HUES48 (cell line): ENCODE data around the gene SKIC8.

Source experiments
- H3K27ac ChIP-seq: one replicate; pipeline ENCODE4 v1.7.0; 2013; ENCODE audit warnings: low read depth, low read length, inconsistent platforms
- H3K27me3 ChIP-seq: 2 replicates; pipeline ENCODE4 v1.6.1; 2013; ENCODE audit warnings: mild to moderate bottlenecking, low read length; ENCODE audit not compliant: control insufficient read depth, insufficient read depth
- H3K36me3 ChIP-seq: 2 replicates; pipeline ENCODE4 v1.6.1; 2013; ENCODE audit warnings: low read length; ENCODE audit not compliant: control insufficient read depth, insufficient read depth
- H3K4me1 ChIP-seq: 2 replicates; pipeline ENCODE4 v1.6.1; 2013; ENCODE audit warnings: mild to moderate bottlenecking, low read length; ENCODE audit not compliant: control insufficient read depth, insufficient read depth
- H3K4me3 ChIP-seq: 2 replicates; pipeline ENCODE4 v1.5.1; 2013; ENCODE audit warnings: mild to moderate bottlenecking, low read depth, low read length
- H3K9ac ChIP-seq: 2 replicates; pipeline ENCODE4 v1.6.1; 2013; ENCODE audit warnings: mild to moderate bottlenecking, low read depth, low read length, moderate library complexity
- H3K9me3 ChIP-seq: 2 replicates; pipeline ENCODE4 v1.6.1; 2013; ENCODE audit warnings: low read length; ENCODE audit not compliant: control insufficient read depth, insufficient read depth

Gene SKIC8

DNA sequence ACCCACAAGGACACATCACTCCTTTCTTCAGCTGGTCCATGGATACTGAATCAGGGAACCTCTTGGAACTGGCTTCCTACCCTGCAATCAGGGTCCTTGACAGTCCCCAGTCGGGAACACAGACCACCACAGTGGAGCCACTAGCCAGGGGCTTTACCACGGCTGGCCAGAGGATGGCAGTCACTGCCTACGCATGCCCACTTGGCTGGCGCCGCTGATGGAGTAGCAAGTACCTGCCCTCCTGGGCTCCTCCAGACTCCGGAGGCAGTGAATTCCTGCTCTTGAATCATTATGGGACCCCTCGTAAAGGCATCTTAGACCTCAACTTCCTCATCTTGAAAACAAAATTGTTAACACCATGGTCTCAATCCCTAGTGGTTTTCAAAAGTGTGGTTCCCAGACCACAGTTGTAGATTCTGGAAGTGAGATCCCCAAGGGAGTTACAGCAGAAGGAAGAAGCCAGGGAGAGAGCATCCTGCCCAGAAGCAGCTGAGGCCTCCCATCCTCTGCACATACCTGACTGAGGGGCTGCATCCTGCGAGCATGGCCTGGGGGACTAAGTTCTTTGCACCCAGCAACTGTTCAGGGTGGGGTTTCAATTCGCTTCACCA, 9.1 kb upstream of the SKIC8 start:
- no peak overlapping the region for H3K4me3 ChIP-seq
- no peaks in the 10 kb centered on the region for H3K36me3 ChIP-seq
- H3K27me3 ChIP-seq: no peaks in the 10 kb centered on the region
- H3K9me3 ChIP-seq: no peaks in the 10 kb centered on the region
- no peak overlapping the region for H3K9ac ChIP-seq
- H3K4me1 ChIP-seq: peaks cover 12% of the 10 kb centered on the region
- H3K27ac ChIP-seq: no peak overlapping the region

DNA sequence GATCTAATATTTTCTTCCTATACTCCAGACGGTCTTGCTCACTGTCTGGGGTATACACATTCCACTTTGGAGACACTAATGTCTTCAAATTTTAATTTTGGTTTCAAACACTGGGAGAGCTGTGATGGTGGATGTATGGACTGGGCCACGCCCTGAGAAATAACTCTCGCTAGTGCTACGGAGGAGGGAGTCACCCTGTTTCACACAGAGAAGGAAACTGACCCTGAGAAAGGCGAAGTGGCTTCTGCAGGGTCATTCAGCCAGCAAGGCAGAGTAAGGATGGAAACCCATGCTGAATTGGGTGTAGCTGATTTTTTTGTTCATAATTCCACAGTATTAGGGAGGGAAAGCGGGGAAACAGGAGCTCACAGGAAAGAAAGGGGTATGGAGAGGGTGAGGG, 8.6 kb upstream of the SKIC8 start:
- no peak overlapping the region for H3K27ac ChIP-seq
- no peak overlapping the region for H3K9ac ChIP-seq
- H3K4me1 ChIP-seq: peaks cover 12% of the 10 kb centered on the region
- no peaks in the 10 kb centered on the region for H3K27me3 ChIP-seq
- no peaks in the 10 kb centered on the region for H3K9me3 ChIP-seq
- no peaks in the 10 kb centered on the region for H3K36me3 ChIP-seq
- H3K4me3 ChIP-seq: no peak overlapping the region

DNA sequence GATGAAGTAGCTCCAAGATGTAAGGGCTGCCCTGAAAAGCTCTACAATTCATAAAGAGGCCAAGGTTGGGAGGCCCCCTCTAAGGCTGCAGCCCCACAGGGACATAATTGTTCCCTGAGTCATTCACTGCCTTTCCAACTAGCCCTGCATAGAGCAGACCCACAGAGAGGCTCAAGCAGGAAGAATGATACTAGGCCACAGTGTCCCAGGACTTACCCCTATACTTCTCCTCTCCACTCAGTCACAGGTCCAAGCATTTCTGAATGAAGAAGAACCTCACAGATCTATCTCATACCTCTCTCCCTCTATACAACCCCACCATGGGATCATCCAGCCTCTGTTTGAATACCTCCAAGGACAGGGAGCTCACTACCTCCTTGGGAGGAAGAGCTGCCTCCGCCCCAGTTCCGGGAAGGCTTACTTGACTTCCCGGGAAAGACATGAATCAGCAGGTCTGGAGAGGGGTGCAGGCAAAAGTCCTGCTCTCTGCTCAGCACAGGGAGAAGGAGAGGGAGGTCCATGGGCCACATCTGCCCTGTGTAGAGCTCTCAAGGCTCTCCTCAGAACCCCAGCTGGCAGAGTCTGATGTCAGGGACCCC, 6.9 kb upstream of the SKIC8 start:
- H3K27me3 ChIP-seq: peaks cover 8% of the 10 kb centered on the region; the same call in 1 of the 2 replicates
- H3K9ac ChIP-seq: no peak overlapping the region
- H3K4me3 ChIP-seq: no peak overlapping the region
- H3K4me1 ChIP-seq: peaks cover 4% of the 10 kb centered on the region; the same call in 1 of the 2 replicates
- H3K27ac ChIP-seq: no peak overlapping the region
- H3K9me3 ChIP-seq: no peaks in the 10 kb centered on the region
- H3K36me3 ChIP-seq: no peaks in the 10 kb centered on the region

DNA sequence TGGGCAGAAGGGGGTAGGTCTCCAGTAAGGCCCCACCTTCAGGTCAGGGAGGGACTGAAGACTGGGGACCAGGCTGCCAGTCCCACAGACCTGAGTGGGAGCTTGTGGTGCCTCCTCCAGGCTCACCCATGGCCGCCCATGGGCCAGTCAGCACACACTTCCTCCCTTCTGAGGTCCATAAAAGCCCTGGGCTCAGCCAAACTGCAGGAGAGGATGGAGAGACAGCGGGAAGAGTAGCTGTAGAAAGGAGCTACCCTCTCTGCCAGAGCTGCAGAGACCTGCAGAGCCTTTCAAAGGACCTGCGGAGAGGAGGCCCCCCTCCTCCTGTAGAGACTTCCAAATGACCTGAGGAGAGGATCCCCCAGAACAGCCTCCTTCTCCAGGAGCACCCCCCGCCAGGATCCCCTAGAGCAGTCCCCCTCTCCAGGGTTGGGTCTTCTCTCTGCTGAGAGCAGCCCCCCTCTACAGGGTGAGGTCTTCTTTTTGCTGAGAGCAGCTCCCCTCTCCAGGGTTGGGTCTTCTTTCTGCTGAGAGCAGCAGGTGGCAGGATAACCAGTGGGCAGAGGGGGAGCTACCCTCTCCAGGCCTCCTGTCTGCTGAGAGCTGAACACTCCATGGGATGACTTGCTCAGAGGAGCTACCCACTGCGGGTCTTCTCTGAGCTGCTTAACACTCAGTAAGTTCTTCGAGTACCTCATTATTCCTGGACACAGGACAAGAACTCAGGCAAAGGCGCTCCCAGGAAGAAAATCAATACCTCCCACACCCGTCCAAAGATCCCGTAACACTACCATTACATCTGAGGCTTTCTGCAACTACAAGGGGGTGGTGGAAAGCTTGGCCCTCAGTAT, 5.0 kb upstream of the SKIC8 start:
- Histone ChIP-seq H3K9me3 (no peaks in the 10 kb centered on the region), H3K9ac (no peak overlapping the region), H3K4me3 (no peak overlapping the region), H3K27me3 (peaks cover 9% of the 10 kb centered on the region; the same call in 1 of the 2 replicates), H3K36me3 (no peaks in the 10 kb centered on the region), H3K4me1 (peaks cover 4% of the 10 kb centered on the region; the same call in 1 of the 2 replicates), H3K27ac (no peak overlapping the region)

DNA sequence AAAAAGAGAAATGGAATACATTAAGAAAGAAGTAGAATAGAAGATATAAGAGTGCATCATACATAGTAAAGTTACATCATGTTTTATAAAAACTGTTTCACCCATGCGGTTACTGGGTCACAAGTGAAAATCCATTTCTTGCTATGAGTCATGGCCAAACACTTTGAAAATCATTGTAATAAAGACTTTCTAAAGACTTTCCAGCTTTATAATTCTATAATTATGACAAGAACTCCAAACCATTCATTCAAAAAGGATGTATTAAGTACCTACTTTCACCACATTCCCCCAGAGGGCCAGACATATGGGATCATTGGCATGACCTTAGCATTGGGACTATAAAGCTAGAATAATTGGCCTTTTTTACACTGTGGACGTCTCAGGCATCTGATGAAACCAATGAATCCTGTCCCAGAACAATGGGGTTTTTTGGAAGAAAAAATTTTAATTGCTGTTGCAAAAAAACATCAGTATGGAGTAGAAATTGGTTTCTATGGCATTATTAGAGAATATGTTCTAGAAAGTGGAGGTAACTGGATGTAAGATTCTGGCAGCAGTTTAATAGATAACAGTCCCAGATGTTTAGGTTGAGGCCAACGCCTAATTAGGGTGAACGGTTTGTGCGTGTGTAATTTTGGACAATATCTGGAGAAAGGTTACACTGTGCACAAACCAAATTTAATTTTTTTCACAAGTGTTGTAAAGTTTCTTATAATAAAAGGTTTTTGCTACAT, 3.3 kb upstream of the SKIC8 start:
- H3K9ac ChIP-seq: no peak overlapping the region
- H3K4me3 ChIP-seq: no peak overlapping the region
- H3K9me3 ChIP-seq: no peaks in the 10 kb centered on the region
- H3K27me3 ChIP-seq: peaks cover 9% of the 10 kb centered on the region; the same call in 1 of the 2 replicates
- no peak overlapping the region for H3K27ac ChIP-seq
- H3K36me3 ChIP-seq: no peaks in the 10 kb centered on the region
- 0 out of 2 replicates have a peak, but pooled peaks cover 3% of the 10 kb centered on the region for H3K4me1 ChIP-seq

DNA sequence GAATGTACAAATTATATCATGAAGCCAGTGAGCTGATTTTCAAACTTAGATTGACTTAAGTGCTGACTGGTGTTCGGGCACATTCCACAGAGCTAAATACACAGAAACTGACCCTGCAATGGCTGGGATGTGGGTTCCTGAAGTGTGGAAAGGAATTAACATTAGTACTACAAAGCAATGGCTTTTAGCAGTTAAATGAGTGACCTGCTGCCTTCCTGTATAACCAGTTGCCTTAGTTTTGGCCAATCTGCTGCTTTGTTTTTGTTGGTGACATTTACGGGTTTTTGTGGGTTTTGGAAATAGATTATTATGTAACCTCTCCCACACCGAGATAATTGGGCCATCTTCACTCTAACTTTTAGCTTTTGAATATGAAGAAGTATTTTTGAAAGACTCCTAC, 2.4 kb upstream of the SKIC8 start:
- peaks cover 9% of the 10 kb centered on the region; the same call in 1 of the 2 replicates for H3K27me3 ChIP-seq
- 0 out of 2 replicates have a peak, but pooled peaks cover 3% of the 10 kb centered on the region for H3K4me1 ChIP-seq
- H3K9me3 ChIP-seq: no peaks in the 10 kb centered on the region
- no peak overlapping the region for H3K4me3 ChIP-seq
- no peak overlapping the region for H3K9ac ChIP-seq
- H3K27ac ChIP-seq: no peak overlapping the region
- no peaks in the 10 kb centered on the region for H3K36me3 ChIP-seq

DNA sequence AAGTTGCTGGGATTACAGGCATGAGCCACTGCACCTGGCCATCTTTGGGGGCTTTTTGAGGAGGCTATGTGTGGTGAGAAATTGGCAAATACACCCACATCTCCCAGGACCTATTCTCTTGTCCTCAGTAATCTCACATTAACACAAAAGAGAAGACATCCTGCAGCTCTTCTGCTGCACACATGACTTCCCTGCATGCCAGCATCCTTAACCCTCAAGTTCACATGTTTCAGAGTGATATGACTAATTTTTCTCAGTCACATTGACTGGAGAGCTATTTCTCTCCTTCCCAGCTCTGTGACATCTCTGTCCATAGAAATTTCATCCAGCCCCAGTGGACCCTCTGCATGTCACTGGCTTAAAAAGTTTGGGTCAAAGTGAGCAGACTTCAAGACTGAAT, 1.9 kb upstream of the SKIC8 start:
- Histone ChIP-seq H3K36me3 (no peaks in the 10 kb centered on the region), H3K4me1 (0 out of 2 replicates have a peak, but pooled peaks cover 3% of the 10 kb centered on the region), H3K9me3 (no peaks in the 10 kb centered on the region), H3K4me3 (no peak overlapping the region), H3K9ac (no peak overlapping the region), H3K27ac (no peak overlapping the region), H3K27me3 (peaks cover 9% of the 10 kb centered on the region; the same call in 1 of the 2 replicates)

DNA sequence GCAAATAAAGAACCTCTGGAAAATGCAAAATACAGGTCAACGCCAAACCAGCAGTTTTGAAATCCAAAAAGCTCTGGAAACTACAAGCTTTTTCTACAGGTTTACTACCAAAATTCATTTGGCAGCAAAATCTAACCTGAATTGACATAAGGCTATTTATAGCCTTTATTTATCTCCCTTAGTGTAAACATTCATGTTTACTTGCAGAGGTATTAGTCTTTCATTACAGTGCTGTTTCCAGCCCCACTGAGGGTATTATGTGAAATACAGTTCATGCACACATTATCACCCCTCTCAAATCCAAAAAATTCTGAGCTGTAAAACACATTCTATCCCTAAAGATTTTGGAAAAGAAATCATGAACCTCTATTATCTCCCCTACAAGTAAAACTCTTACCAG, 7.2 kb downstream of the SKIC8 start:
- peaks cover 54% of the 10 kb centered on the region for H3K36me3 ChIP-seq
- no peaks in the 10 kb centered on the region for H3K9me3 ChIP-seq
- H3K27me3 ChIP-seq: no peaks in the 10 kb centered on the region
- H3K4me1 ChIP-seq: no peaks in the 10 kb centered on the region
- H3K27ac ChIP-seq: no peak overlapping the region
- H3K4me3 ChIP-seq: no peak overlapping the region
- H3K9ac ChIP-seq: no peak overlapping the region

DNA sequence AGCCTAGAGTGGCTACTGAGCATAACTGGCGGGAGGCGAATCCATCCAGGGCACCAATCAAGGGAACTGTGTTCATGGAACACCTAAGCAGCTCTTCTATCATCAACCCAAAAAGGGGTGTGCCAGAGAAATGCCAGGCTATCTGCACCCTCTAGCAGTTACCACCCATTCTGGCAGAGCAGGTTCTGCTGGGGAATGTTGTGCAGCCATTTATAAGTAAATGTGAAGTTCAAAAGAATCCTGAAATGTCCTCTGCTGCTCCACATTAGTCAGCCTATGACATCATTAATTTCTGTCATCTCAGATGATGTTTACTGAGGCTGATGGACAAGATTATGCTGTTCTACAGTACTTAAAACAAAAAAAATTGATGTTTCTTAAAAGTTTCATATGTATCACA, 7.7 kb downstream of the SKIC8 start:
- Histone ChIP-seq H3K9me3 (no peaks in the 10 kb centered on the region), H3K27me3 (no peaks in the 10 kb centered on the region), H3K4me3 (no peak overlapping the region), H3K4me1 (no peaks in the 10 kb centered on the region), H3K9ac (no peak overlapping the region), H3K27ac (no peak overlapping the region), H3K36me3 (peaks cover 59% of the 10 kb centered on the region)

DNA sequence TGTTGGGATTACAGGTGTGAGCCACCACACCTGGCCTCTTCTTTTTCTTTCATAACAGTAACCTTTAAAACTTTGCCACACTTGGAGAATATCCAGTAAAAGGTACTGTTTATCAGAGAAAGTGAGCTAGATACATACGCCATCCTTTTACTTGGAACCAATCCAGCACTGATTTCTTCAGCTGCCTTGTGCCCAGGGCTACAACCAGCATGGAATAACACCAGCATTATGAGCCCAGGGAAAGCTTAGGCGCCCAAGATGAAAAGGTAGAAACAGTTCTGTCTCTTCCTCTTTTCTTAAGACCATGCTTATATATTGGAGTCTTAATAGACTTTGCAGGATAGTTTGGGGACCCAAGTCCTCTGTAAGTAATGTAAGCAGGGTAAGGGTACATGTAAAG, 8.4 kb downstream of the SKIC8 start:
- H3K4me3 ChIP-seq: no peak overlapping the region
- no peaks in the 10 kb centered on the region for H3K27me3 ChIP-seq
- H3K36me3 ChIP-seq: peaks cover 65% of the 10 kb centered on the region
- no peak overlapping the region for H3K9ac ChIP-seq
- H3K9me3 ChIP-seq: no peaks in the 10 kb centered on the region
- no peaks in the 10 kb centered on the region for H3K4me1 ChIP-seq
- H3K27ac ChIP-seq: no peak overlapping the region
